ENCODE results near the gene LRRD1.

GRCh38 chr7:92221766-92222165, 42.8 kb upstream of the LRRD1 start:
- TF ChIP-seq CTCF (conservative IDR thresholded peaks at IDR 0.05; ENCODE audit: low read depth, low read length) (no peak), RAD21 (IDR thresholded peaks at IDR 0.05; ENCODE audit: low read length) (no peak), RCOR1 (IDR thresholded peaks at IDR 0.05; ENCODE audit: insufficient replicate concordance, low read length) (no peak), FOS (IDR thresholded peaks at IDR 0.05; ENCODE audit: low read depth, low read length) (no peak), USF2 (IDR thresholded peaks at IDR 0.05; ENCODE audit: low read depth, low read length) (no peak)
